Measurements from ENCODE around the gene SAMD11. TPM values are rescaled to one million over a fixed set of nuclear protein-coding genes. Genes with fewer than 3 reads are reported as not detected.
A peak's percentile ranks its signal among the peaks of the same experiment; 100 is the strongest.
"Not testable (repeated sequence)": the region's sequence is repeated elsewhere in the genome, so short reads cannot be mapped to it uniquely, and the experiment has no call there.

Gene SAMD11
- total and polyA plus RNA-seq, 8 donors: 3.5 to 23.3 (median 4.6) TPM; not detected in 1

GRCh38 chr1:973459-974292 lies 50.0 kb downstream of the SAMD11 start:
- Histone ChIP-seq H3K9me3 (no peaks in the 10 kb centered on the region), H3K4me3 (no peak overlapping the region), H3K36me3 (no peaks in the 10 kb centered on the region), H3K27ac (no peak overlapping the region), H3K27me3 (peaks cover 11 to 82% (median 39%) of the 10 kb centered on the region in 3 donors), H3K4me1 (peaks cover 7 to 15% (median 12%) of the 10 kb centered on the region in 4 donors)
- DNase-seq: no peak
- intact Hi-C loops (cut with DNase I; ENCODE audit: low total_unique reads): no loop called here
- TF ChIP-seq, protein P1, sequence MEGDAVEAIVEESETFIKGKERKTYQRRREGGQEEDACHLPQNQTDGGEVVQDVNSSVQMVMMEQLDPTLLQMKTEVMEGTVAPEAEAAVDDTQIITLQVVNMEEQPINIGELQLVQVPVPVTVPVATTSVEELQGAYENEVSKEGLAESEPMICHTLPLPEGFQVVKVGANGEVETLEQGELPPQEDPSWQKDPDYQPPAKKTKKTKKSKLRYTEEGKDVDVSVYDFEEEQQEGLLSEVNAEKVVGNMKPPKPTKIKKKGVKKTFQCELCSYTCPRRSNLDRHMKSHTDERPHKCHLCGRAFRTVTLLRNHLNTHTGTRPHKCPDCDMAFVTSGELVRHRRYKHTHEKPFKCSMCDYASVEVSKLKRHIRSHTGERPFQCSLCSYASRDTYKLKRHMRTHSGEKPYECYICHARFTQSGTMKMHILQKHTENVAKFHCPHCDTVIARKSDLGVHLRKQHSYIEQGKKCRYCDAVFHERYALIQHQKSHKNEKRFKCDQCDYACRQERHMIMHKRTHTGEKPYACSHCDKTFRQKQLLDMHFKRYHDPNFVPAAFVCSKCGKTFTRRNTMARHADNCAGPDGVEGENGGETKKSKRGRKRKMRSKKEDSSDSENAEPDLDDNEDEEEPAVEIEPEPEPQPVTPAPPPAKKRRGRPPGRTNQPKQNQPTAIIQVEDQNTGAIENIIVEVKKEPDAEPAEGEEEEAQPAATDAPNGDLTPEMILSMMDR (IDR thresholded peaks at IDR 0.05): no peak
- 81 to 92% (median 83%) methylated on average over 19 to 28 of the region's 28 CpGs for WGBS, 5 donors

DNA sequence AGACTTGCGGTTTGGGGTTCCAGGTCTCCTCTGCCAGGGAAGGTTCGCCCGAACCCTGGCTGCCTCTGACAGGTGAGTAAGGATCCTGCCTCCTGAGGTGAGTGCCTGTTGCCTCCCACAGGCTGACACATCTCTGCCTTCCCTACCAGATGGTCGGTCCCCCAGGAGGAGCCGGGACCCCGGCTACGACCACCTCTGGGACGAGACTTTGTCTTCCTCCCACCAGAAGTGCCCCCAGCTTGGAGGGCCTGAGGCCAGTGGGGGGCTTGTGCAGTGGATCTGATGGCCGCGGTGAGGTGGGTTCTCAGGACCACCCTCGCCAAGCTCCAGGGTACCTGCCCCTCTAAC lies 50.5 kb downstream of the SAMD11 start:
- Histone ChIP-seq H3K4me1 (peaks cover 7 to 15% (median 12%) of the 10 kb centered on the region in 4 donors), H3K36me3 (no peaks in the 10 kb centered on the region), H3K4me3 (no peak overlapping the region), H3K27me3 (peaks cover 11 to 79% (median 39%) of the 10 kb centered on the region in 3 donors), H3K9me3 (no peaks in the 10 kb centered on the region), H3K27ac (no peak overlapping the region)
- no peak for DNase-seq
- 84 to 100% (median 93%) methylated on average over 1 to 11 of the region's 11 CpGs for WGBS, 5 donors
- TF ChIP-seq POLR2AphosphoS5 (IDR thresholded peaks at IDR 0.05): no peak
- intact Hi-C loops (cut with DNase I; ENCODE audit: low total_unique reads): no loop called here

DNA sequence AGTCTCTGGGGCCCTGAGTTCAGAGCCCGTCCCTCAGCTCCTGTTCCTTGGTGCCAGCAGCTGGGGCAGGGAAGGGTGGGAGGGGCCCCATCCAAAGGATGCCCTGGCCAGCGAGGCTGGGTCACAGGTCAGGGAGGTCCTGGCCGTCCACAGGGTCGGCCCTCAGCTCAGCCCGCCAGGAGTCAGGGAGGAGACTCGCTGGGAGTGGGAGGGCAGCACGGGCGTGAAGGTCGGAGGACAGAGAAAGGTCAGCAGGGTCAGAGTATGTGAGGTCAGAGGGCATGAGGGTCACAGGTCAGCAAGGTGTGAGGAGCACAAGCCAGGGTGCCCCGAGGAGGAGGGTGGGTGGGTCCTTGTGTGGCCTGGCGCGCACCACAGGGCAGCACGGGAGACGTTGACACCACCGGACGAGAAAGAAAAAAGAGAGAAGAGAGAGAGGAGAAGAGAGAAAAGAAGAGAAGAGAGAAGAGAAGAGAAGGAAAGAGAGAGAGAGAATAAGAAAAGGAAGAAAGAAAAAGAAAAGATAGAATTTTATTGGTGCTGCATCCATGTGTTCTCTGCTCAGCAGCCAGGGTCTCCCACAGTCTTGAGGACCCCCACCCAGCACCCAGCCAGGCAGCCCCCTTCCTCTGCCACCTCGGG lies 51.1 kb downstream of the SAMD11 start:
- peaks cover 7 to 15% (median 12%) of the 10 kb centered on the region in 4 donors for H3K4me1 ChIP-seq
- intact Hi-C loops (cut with DNase I; ENCODE audit: low total_unique reads): loop anchor here (5.0 kb wide), 1 partner anchor 77 kb away; no protein-coding TSS in a partner anchor
- 70 to 83% (median 74%) methylated on average over 17 of the region's 17 CpGs for WGBS, 5 donors
- TF ChIP-seq, protein P1 (IDR thresholded peaks at IDR 0.05): no peak
- TF ChIP-seq EP300 (IDR thresholded peaks at IDR 0.05) (no peak), POLR2A (IDR thresholded peaks at IDR 0.05) (no peak), POLR2AphosphoS5 (IDR thresholded peaks at IDR 0.05) (no peak)
- no peaks in the 10 kb centered on the region for H3K9me3 ChIP-seq
- H3K36me3 ChIP-seq: no peaks in the 10 kb centered on the region
- H3K27me3 ChIP-seq: peaks cover 11 to 75% (median 39%) of the 10 kb centered on the region in 3 donors
- H3K27ac ChIP-seq: no peak overlapping the region
- H3K4me3 ChIP-seq: no peak overlapping the region
- DNase-seq: no peak

- intact Hi-C loops (cut with DNase I; ENCODE audit: low total_unique reads): loop anchor here (5.0 kb wide), 1 partner anchor 77 kb away; no protein-coding TSS in a partner anchor
- H3K36me3 ChIP-seq: no peaks in the 10 kb centered on the region
- no peak for DNase-seq
- TF ChIP-seq EP300 (IDR thresholded peaks at IDR 0.05) (no peak), POLR2A (IDR thresholded peaks at IDR 0.05) (no peak), POLR2AphosphoS5 (IDR thresholded peaks at IDR 0.05) (no peak)
- no peaks in the 10 kb centered on the region for H3K9me3 ChIP-seq
- peaks cover 7 to 15% (median 12%) of the 10 kb centered on the region in 4 donors for H3K4me1 ChIP-seq
- peaks cover 11 to 75% (median 35%) of the 10 kb centered on the region in 3 donors for H3K27me3 ChIP-seq
- no peak overlapping the region for H3K27ac ChIP-seq
- H3K4me3 ChIP-seq: no peak overlapping the region
- 38 to 75% (median 68%) methylated on average over 6 to 9 of the region's 9 CpGs for WGBS, 5 donors
Measured at GRCh38 chr1:975365-975764, 51.6 kb downstream of the SAMD11 start.

GRCh38 chr1:975896-976683 lies 52.4 kb downstream of the SAMD11 start:
- no peaks in the 10 kb centered on the region for H3K36me3 ChIP-seq
- peak overlapping the region in 3 of 5 donors; percentile 35 to 62 (median 59) for H3K27ac ChIP-seq
- WGBS, 5 donors: 1 to 5% (median 4%) methylated on average over 22 to 40 of the region's 40 CpGs
- peak overlapping the region; percentile 38 to 50 (median 41) for H3K4me3 ChIP-seq
- TF ChIP-seq POLR2A (IDR thresholded peaks at IDR 0.05): no peak
- TF ChIP-seq, protein P1 (IDR thresholded peaks at IDR 0.05): peak in 5 of 7 experiments; percentile 49 to 74 (median 53)
- intact Hi-C loops (cut with DNase I; ENCODE audit: low total_unique reads): loop anchor here (5.0 kb wide), 1 partner anchor 76 kb away; no protein-coding TSS in a partner anchor
- H3K9me3 ChIP-seq: no peaks in the 10 kb centered on the region
- peak; percentile 74 to 85 for DNase-seq
- peaks cover 7 to 15% (median 12%) of the 10 kb centered on the region in 4 donors for H3K4me1 ChIP-seq
- H3K27me3 ChIP-seq: peaks cover 11 to 72% (median 28%) of the 10 kb centered on the region in 3 donors

- intact Hi-C loops (cut with DNase I; ENCODE audit: low total_unique reads): loop anchor here (5.0 kb wide), 1 partner anchor 76 kb away; no protein-coding TSS in a partner anchor
- not testable (repeated sequence) for H3K36me3 ChIP-seq, DNase-seq, H3K4me3 ChIP-seq, H3K27ac ChIP-seq, H3K9me3 ChIP-seq
- Histone ChIP-seq H3K4me1 (peaks cover 7 to 15% (median 12%) of the 10 kb centered on the region in 4 donors), H3K27me3 (peaks cover 6 to 72% (median 28%) of the 10 kb centered on the region in 3 donors)
- 59 to 66% (median 60%) methylated on average over 3 to 16 of the region's 39 CpGs; no CpG with 5 or more reads in 1 of the 5 donors for WGBS, 5 donors
Measured at GRCh38 chr1:976791-977190, 53.1 kb downstream of the SAMD11 start.
